CD4-positive, alpha-beta T cell treated with Interleukin-12 subunit alpha and Interleukin-12 subunit beta, for 1 hour (primary cell): Measurements from ENCODE around the gene HS3ST3A1.
"Not testable (repeated sequence)": the region's sequence is repeated elsewhere in the genome, so short reads cannot be mapped to it uniquely, and the experiment has no call there.

Experiments
- DNase-seq: peaks from one replicate; pipeline ENCODE4 v3.0.0-alpha.2; 2020

The HS3ST3A1 gene

DNA sequence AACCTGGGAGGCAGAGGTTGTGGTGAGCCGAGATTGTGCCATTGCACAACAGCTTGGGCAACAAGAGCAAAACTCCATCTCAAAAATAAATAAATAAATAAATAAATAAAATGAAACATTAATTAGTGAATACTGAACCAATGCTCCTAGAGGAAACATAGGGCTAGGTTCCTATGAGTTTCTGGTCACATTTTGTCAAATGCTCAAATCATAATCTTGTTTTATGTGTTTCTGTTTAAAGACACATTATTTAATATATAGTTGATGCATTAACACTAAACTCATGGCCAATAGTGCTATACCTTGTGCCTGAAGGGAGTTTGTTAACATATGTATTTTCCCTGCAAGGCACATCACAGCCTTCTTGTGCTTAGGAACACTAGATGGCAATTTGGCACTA lies 66.8 kb downstream of the HS3ST3A1 start:
- DNase-seq = no peak

DNA sequence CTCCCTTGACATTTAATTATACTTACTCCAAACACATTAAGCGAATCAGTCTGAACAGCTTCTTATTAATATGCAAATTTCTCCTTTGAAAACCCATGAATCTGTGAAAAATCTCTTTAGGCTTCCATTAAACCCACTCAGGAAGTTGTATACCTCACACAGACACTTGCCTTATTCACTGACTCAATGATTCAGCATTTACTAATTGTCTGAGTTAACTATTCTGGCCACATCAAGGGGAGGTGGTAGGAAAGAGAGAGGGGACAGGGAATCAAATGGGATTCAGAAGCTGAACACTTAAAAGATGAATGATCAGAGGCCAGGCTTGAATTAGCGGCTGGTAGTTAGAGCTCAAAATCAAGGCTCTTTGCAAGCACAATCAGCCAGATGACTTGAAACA lies 70.0 kb downstream of the HS3ST3A1 start:
- no peak for DNase-seq

DNA sequence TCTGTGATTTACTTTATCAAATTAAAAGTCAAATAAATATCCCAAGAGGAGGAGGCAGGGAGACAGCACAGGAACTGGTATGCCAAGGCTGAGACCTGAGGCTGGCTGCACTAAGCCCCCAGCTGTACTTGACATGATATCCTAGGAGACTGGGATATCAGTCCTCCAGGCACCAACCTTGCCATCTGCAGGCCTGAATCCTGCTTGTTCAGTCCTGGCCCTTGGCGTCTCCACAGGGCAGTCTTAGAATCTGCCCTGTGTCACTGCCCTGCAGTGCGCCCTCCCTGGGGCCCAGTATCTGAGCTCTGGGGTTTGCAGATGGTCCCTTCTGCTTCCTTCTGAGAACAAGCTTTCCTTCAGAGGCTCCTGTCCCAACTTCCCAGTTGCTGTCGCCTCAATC lies 75.9 kb downstream of the HS3ST3A1 start:
- no peak for DNase-seq

DNA sequence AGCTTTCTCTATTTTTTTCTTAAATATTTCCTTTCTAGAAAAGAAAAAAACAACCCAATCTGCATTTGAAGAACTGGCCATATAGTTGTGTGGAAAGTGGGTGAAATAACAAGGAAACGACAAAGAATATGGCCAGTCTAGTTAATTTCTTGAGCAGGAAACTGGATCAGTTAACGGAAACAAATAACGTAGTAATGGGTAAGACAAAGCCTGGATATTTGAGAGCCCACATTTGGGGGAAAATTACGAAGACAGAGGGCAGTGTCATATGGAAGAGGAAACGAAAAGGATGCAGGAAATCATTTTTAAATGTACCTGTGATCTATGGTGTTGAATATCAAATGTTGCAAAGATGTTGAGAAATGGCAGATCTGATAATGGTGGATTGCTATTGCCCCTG lies 78.6 kb downstream of the HS3ST3A1 start:
- no peak for DNase-seq

DNA sequence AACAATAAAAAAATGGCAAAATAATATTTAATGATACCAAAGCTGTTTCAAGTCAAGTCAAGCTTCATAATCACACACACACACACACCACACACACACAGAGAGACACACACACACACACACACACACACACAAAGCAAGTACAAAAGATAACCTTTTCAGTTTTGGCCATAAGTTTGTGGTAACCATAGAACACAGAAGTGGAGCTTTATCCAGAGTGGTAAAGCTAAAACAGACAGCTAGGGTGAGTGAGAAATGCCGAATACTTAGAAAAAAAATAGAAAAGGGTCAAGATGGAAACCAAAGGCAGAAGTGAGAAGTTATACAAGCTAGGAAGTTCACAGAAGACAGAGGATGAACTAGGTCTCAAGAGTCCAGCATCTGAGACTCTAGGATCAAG lies 79.0 kb downstream of the HS3ST3A1 start:
- DNase-seq = no peak

DNA sequence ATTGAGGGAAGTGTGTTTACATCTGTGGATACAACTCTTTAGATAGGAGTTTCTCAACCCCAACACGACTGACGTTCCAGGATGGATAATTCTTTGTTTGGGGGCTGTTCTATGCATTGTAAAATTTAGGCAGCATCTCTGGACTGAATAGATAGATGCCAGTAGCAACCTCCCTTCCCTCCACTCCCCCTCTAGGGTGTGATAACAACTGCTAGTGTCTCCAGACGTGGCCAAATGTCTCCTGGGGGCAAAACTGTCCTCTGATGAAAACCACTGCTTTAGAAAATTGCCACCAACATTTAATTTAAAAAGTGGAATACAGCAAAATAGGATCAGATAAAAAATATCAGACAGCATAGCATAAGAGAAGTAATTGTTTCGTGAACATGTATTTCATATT lies 79.9 kb downstream of the HS3ST3A1 start:
- DNase-seq = no peak

DNA sequence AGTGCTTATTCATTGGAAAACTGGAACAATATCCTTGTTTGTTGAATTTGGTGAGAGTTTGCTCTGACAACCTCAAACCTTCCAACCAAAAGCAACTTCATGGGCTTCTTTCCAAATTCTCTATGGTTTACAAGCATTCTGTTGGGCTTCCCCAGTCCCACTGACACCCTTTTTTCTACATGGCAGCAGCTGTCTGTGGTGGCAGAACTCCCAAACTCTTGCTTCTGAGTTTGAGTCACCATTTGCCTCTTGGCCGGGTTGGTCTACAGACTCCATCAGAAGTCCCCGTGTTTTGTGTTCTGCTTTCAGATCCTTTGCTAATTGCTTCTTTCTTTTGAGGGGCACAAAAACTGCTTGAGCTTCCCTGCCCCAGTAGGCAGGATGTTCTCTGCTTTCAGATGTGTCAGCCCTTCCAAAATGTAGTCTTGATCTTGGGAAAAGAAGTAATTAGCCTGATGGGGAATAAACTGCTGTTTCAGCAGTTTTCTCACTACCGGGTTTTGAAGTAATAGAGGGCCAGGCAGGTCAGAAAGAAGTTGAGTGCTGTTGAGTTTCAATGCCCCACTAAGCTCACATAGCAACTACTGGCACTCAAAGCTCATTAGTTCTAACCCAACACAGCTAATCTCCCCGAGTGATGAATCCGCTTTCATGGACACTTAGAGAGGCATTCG lies 80.7 kb downstream of the HS3ST3A1 start:
- DNase-seq = no peak

DNA sequence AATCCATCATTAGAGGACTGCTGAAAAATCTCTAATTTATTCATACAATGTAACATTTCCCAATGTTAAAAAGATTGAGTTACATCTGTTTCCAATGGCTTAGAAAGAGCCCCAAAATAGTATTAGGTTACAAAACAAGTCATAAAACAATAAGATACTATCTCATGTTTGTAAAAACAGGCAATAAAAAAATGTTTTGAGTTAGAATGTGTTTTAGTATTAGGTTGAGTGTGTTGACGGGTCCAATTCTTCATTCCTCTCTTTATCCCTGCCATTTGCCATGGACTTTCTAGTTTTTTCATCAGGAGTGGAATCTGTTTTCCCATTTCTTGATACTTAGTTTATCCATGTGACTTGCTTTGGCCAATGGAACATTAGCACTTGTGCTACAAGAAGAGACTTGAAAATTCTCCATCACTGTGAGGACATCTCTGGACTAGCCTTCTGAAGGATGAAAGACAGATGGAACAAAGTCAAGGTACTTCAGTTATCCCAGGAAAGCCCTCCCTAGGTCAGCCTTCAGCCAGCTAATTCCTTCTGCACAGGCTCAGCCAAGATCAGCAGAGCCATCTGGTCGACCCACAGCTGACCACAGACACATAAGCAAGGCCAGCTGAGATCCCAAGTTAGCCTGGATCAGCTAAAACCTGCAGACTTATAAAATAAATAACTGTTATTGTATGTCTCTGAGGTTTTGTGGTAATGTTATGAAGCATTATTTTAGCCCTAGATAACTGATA lies 83.3 kb downstream of the HS3ST3A1 start:
- no peak for DNase-seq

DNA sequence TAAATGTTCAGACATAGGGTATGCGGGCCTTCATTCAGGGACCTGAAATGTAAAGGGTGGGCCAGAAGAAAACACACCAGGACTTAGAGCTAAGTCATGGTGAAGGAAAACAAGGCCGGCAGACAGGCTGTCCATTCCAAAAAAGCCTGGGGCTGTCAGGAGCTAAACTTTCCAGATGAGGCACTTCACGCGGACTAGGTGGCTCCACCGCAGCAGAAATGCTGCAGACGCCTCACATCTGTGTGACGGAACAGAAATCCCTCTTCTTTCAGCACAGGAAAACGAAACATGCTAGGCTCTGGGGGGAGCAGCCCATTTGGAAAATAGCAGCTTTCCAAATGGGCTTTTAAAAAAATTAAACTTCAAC lies 88.7 kb downstream of the HS3ST3A1 start:
- no peak for DNase-seq

DNA sequence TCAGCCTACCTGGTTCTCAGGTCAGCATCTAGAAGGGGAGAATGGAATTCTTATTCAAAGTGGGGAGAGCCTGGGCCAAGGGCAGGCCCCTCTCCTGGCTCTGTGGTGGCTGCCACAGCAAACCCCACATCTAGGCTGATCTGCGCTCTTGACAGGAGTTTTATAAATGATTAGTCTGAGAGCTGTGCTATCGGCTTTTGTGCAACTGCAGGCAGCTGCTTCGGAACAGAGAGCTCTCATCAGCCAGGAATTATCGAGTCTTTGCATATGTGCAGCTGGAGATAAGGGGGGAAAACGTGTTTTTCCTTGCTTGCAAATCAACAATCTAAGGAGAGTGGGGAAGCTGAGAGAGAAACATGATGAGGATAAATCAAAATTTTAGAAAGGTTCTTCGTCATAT lies 91.7 kb downstream of the HS3ST3A1 start:
- no peak for DNase-seq

DNA sequence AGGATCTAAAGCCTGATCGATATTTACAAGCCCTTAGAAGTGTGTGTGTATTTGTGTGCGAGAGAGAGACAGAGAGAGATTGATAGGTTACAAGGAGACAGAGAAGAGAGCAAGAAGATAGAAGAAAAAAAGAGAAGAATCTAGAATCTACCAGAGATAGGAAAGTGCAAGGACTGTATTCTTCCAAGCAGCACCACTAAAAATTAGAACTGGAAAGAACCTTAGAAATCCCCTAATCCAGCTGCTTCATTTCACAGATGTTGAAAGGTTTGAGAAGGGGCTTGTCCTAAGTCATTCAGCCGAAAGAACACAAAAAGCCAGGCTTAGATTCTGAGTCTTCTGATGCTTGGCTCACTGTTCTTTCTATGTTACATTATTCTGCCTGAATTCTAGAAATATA lies 92.2 kb downstream of the HS3ST3A1 start:
- DNase-seq = no peak

DNA sequence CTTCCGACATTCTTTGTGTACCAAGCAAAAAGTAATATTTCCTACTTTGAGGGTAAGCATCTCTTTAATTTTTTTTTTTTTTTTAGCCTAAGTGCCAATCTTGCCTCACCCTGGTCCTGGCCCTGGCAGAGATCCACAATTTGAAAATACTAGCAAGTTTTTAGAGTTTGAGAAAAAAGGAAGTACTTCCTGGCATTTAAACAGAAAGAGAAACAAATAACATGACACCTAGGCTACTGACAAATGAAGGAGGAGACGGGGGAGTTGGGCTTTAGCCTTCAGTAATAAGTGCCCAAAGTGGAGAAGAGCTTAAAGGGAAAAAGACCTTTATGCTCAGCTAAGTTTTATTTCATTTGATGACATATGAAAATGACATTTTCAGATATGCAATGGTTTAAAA lies 92.8 kb downstream of the HS3ST3A1 start:
- no peak for DNase-seq

DNA sequence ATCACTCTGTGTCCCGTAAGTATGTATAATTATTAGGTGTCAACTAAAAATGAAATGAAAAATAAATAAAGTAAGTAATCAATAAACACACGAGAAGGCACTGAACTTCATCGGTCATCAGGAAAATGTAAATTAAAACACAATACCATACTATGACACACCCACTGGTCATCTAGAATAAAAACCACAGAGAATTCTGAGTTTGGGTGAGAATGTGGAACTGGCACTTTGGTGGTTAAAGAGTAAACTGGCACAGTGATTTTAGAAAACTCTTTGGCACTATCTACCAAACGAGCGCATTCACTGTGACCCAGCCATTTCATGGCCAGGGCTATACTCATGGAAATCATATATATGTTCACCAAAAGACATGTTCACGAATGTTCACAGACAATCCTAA lies 98.2 kb downstream of the HS3ST3A1 start:
- DNase-seq = no peak

DNA sequence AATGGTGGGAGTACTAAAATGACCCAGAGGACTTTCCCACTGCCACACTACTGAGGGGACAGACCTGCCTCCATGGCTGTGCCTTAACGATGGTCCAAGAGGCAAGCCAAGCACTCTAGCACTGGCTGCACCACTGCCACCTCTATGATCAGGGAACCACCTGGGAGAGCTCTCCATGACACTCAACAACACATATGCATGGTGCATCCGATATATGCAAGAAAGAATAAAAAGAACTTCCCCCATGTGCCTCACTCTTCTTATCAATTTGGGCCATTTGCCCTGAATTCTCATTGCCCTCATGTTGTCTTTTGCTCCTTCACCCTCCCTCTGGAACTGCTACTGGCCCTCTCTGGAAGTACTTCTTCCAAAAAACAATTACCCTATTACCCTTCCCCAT lies 99.5 kb downstream of the HS3ST3A1 start:
- no peak for DNase-seq

DNA sequence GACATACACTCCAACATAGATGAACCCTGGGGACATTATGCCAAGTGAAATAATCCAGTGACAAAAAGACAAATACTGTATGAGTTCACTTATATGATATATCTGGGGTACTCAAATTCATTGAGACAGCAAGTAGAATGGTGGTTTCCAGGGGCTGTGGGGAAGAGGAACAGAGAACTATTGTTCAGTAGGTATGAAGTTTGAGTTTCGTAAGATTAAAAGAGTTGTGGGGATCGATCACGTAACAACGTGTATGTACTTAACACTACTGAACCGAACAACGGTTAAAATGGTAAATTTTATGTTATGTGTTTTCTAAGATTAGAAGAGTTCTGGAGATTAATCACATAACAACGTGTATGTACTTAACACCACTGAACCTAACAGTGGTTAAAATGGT lies 100.8 kb downstream of the HS3ST3A1 start:
- no peak for DNase-seq

DNA sequence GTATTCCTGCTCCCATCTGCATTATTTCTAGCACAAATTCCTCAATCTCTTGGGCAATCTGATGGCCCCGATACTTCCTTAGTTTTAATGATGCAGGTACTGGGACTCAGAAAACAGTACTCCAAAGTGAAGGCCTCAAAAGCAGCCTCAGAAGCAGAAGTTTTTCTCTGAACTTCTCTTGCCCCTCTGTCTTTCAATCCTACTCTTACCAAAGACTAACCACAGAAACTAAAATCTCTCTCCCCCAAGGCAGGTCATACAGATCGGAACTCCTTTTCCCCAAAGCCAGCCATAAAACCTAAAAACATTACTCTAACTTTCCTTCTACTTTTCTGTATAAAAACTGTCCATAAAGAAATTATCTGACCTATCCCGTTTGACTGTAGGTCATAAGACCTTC lies 103.5 kb downstream of the HS3ST3A1 start:
- no peak for DNase-seq

DNA sequence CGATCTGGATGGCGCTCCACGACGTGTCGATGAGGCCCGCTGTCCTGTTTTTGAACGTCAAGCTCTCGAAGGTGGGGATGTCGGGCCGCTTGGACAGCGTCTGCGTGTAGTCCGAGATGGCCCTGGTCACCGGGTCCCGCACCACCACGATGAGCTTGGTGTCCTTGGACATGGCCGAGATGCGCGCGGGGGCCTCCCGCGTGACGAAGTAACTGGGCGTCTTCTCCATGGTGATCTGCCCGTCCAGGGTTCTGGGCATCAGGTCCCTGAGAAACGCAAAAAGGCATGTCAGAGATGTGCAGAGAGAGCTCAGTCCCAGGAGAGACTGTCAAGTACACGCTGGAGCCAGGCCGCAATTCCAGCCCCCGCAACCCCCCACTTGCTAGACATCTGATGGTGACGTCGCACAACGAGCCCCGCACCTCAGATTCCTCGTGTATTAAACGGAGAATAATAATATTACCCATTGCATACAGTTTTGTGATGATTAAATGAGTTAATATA lies 105.1 kb downstream of the HS3ST3A1 start:
- not testable (repeated sequence) for DNase-seq

DNA sequence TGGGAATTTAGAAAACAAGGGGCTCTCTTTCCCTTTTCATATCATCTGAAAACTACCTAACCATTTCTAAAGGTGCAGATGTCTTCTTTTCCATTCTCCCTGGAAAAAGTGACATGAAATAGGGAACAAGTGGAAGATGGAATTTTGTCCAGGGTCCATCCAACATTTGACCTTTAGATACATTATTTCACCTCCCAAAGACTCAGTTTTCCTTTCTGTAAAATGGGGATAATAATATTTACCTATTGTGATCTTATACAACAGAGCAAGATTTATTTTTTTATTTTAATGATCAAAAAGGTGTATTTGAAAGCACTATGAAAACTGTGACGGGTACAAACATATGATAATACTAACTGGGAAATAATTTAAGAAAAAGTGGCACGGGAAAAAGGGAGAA lies 106.3 kb downstream of the HS3ST3A1 start:
- DNase-seq = no peak

DNA sequence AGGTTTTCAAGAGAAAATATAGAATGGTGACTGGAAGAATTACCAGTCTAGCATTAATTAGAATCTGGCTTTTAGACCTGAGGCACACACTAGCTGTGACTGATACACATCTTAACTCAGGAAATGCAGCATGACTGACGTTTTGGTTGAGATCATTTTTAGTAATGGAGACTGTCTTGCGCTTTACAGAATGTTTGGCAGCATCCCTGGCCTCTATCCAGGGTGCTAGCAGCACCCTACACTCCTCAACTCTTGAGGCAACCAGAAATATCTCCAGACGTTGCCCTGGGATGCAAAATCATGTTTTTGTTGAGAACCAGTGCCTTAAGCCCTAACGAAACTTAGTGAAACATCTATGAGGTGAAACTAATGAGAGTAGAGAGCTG lies 109.0 kb downstream of the HS3ST3A1 start:
- DNase-seq = no peak

DNA sequence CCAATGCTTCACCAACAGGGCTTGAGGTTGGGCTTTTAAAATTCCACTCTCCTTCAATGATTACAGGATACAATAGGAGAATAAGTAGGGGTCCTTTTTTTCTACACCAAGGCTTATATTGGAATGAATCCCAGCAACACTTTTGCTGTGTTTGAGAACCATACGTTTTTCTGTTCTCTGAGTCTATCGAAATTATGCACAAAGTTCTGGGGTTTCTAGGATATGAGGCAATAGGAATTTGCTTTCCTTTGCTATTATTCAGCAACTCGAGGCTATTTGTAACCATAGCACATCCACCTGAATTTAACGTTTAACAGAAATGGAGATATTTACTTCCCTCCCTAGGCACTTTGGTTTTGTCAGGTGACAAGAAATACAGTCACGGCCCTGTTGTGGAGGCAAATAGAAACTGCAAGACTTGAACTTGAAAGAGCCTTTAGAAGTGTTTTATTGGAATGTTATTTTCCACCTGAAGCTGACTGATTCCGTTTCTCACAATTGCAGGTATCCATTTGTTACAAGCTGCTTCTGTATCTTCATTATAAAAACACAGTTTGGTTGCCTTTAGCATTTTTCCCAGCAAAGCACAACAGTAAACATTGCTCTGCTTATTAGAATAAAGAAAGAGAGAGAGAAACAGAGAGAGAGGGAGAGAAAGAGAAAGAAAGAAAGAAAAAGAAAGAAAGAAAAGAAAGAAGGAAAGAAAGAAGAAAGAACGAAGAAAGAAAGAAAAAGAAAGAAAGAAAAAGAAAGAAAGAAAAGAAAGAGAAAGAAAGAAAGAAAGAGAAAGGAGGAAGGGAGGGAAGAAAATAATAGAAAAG lies 109.6 kb downstream of the HS3ST3A1 start:
- DNase-seq = no peak

DNA sequence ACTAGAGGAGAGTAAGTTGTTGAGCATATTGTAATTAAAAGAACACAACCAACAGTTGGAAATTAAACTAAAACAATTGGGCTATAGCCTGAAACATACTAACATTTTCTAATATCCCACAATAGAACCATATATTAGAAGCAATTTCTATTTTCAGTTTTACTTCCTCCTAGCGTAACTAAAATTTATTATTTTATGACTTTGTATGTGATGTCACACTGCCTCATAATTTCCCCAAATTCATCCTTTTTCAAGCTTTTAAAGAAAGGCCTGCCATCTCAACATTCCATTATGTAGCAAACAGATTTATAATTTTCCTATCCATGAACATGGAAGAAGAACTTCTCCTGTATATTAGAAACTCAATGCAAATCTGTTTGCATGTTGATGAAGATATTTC lies 110.2 kb downstream of the HS3ST3A1 start:
- no peak for DNase-seq

DNA sequence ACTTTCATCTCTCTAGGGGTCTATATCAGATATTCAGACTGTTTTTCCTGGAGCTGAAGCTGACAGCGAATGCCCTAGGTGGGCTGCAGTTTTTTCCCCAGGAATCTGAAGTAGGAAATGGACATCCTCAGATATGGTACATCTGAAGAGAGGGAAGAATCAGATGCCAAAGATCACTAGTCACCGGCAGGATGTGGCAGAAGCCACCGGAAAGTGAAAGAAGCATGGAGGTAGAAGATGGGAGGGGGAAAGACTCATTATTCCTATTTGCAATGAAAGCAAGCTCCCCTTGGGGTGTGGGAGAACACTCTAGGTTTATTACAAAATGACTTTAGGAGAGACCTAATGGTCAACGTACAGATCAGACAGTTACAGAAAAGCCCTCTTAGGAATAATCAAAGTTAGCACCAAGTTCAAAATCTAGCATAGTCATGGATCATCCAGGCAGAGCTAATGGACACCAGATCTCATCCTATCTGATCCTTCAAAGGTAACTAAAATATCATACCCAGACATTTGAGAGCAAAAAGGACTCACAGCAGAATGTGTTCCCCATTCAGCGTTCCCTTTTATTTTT lies 110.7 kb downstream of the HS3ST3A1 start:
- no peak for DNase-seq

DNA sequence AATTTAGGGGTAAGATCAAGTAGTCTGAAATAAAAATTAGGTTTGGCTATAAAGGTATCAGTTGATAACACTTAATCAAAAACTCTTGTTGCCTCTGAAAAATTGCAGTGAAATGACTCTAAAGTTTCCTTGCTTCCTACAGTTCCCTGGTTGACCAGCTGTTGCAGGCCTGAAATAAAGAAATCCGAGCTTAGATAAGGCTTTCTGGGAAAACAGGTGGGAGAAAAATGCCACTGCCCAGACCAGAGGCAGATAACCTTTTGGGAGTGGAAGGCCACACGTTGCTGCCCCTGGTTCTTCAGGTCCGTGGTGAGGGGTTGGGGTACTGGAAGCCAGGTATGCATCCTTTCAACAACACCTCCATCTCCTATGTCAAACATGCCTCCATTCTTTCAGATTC lies 111.3 kb downstream of the HS3ST3A1 start:
- no peak for DNase-seq

DNA sequence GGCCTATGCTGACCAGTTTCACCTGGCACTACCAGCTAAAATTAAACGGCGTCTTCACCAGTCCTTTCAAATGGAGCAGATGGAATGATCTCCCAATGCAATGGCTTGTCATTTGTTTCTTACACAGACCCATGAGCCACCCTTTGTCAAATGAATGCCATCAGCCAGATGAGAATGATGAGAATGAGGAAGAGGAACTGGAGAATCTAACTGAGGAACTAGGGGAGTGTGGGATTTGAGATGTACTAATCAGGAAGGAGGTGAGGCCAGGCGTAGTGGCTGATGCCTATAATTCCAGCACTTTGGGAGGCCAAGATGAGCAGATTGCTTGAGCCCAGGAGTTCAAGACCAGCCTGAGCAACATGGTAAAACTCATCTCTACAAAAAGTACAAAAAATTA lies 116.4 kb downstream of the HS3ST3A1 start:
- no peak for DNase-seq
